Ovary (tissue), 9 donors: ENCODE results near the gene PGAP3. TPM values are rescaled to one million over a fixed set of nuclear protein-coding genes. Genes with fewer than 3 reads are reported as not detected.

Experiments
- DNase-seq, 5 donors: peaks; one replicate each; pipeline ENCODE4 v3.0.0-alpha.2; 2019 to 2020
- H3K27ac ChIP-seq, 2 donors: fragments of 200-600 bp; one replicate each; pipeline versions ENCODE4 v1.5.1 to v1.8.0; 2019 to 2022
- H3K27me3 ChIP-seq: fragments of 200-600 bp; one replicate; pipeline ENCODE4 v1.8.0; 2022
- H3K36me3 ChIP-seq: fragments of 200-600 bp; sonication (generic); one replicate; pipeline ENCODE4 v1.5.1; 2019
- H3K4me1 ChIP-seq: one replicate; pipeline ENCODE4 v1.8.1; 2013; ENCODE audit warnings: mild to moderate bottlenecking, moderate library complexity; ENCODE audit not compliant: insufficient read depth
- H3K4me3 ChIP-seq: fragments of 200-600 bp; sonication (generic); one replicate; pipeline ENCODE4 v1.5.1; 2017
- H3K9me3 ChIP-seq, 2 donors: fragments of 200-600 bp in 1 of 2; sonication (generic) in 1 of 2; one replicate each; pipeline versions ENCODE4 v1.5.1 to v1.8.1; 2013 to 2019; ENCODE audit warnings: mild to moderate bottlenecking in 1 of 2, moderate library complexity in 1 of 2
- CTCF ChIP-seq, 3 donors: fragments of 450-650 bp in 2 of 3; fragments of 200-600 bp in 1 of 3; IDR thresholded peaks; one replicate each; pipeline versions ENCODE4 v1.5.1 to v1.8.0; 2016 to 2022; ENCODE audit warnings: antibody characterized with exemption in 3 of 3, mild to moderate bottlenecking in 1 of 3
- EP300 ChIP-seq: sonication (generic); formaldehyde crosslinking; IDR thresholded peaks from one replicate; pipeline ENCODE4 v1.6.1; 2017; ENCODE audit warnings: antibody characterized with exemption
- POLR2A ChIP-seq: fragments of 450-650 bp; IDR thresholded peaks from one replicate; pipeline ENCODE4 v1.6.1; 2017; ENCODE audit warnings: antibody characterized with exemption, mild to moderate bottlenecking, moderate library complexity
- WGBS, 3 donors: extraction: QIAGEN DNeasy Blood & Tissue Kit in 1 of 3; methylation state at CpG; one replicate each; pipeline versions ENCODE4 v1.1.5 to v1.1.7; 2013 to 2017; 5-methylcytosine and 5-hydroxymethylcytosine counted together
- intact Hi-C, 4 donors: fragments of 100-400 bp; cut with DNase I; formaldehyde crosslinking; loops; one replicate each; pipeline versions ENCODE4 v1.11.0 to v1.15.1; 2022 to 2023
- polyA plus RNA-seq, 2 donors: library from polyadenylated mRNA; stranded (reverse); fragments of 200-250 nt in 1 of 2; fragments of 350-450 nt in 1 of 2; fragmentation: Illumina TruSeq in 1 of 2; extraction: RNeasy Lipid Tissue Mini Kit (QIAGEN cat#74804) in 1 of 2; gene quantifications; one replicate each; pipeline ENCODE4 v1.2.3, GENCODE V29; 2013 to 2014
- total RNA-seq, 7 donors: library from RNA; depleted of rRNA in 2 of 7; stranded (reverse); fragments of >200 nt in 2 of 7; fragmentation: NEBNext Ultra II Directional in 3 of 7; extraction: Animal tissue kit (Norgen Biotek cat#: 25700) in 3 of 7; gene quantifications; one replicate each; pipeline versions ENCODE4 v1.1.0 to v1.2.4, GENCODE V29; 2016 to 2023
- donor health status: DM: no; HTN: no; CAD: no; lungs with moderate emphysema.
- donor health status: DM: no; HTN: no; CAD: no.
- donor health status: Bipolar disorder and iron deficiency.
- donor health status: DM: yes; HTN: yes; CAD: no.
- donor health status: DM: no; HTN: no; CAD: no.
- donor health status: DM: yes; HTN: yes; CAD: no.

Gene PGAP3
- total and polyA plus RNA-seq, 9 donors, result 7.9 to 31.3 (median 19.6) TPM

- H3K4me1 ChIP-seq, result peaks cover 8% of the 10 kb centered on the region
- no peak for TF ChIP-seq CTCF (IDR thresholded peaks at IDR 0.05)
- no peak for TF ChIP-seq EP300
- TF ChIP-seq POLR2A, result no peak
- intact Hi-C loops, result no loop called here
- H3K27ac ChIP-seq, result no peak overlapping the region
- no peak for DNase-seq
- H3K27me3 ChIP-seq, result no peaks in the 10 kb centered on the region
- no peaks in the 10 kb centered on the region for H3K36me3 ChIP-seq
- WGBS, 3 donors, result 65 to 75% (median 71%) methylated on average over 8 of the region's 8 CpGs
- H3K9me3 ChIP-seq, result no peaks in the 10 kb centered on the region
- H3K4me3 ChIP-seq, result no peak overlapping the region
Measured at GRCh38 chr17:39651923-39652586, 35.8 kb downstream of the PGAP3 start.

GRCh38 chr17:39650121-39650579 is 37.7 kb downstream of the PGAP3 start:
- Histone ChIP-seq H3K4me3 (no peak overlapping the region), H3K27ac (no peak overlapping the region), H3K36me3 (no peaks in the 10 kb centered on the region), H3K4me1 (peaks cover 8% of the 10 kb centered on the region), H3K27me3 (no peaks in the 10 kb centered on the region), H3K9me3 (no peaks in the 10 kb centered on the region)
- intact Hi-C loops, result no loop called here
- DNase-seq, result no peak
- 86 to 92% (median 87%) methylated on average over 11 of the region's 11 CpGs for WGBS, 3 donors
- TF ChIP-seq POLR2A (no peak), CTCF (IDR thresholded peaks at IDR 0.05) (no peak), EP300 (no peak)

- no peak for TF ChIP-seq EP300
- no peak for TF ChIP-seq POLR2A
- no peak for TF ChIP-seq CTCF (IDR thresholded peaks at IDR 0.05)
- no peaks in the 10 kb centered on the region for H3K36me3 ChIP-seq
- no peak overlapping the region for H3K27ac ChIP-seq
- no peaks in the 10 kb centered on the region for H3K9me3 ChIP-seq
- H3K4me3 ChIP-seq, result no peak overlapping the region
- H3K4me1 ChIP-seq, result peaks cover 8% of the 10 kb centered on the region
- H3K27me3 ChIP-seq, result no peaks in the 10 kb centered on the region
- 76 to 78% (median 76%) methylated on average over 15 of the region's 15 CpGs for WGBS, 3 donors
- intact Hi-C loops, result no loop called here
- DNase-seq, result no peak
Measured at GRCh38 chr17:39648616-39649366, 39.1 kb downstream of the PGAP3 start.

GRCh38 chr17:39647256-39647655 is 40.6 kb downstream of the PGAP3 start:
- H3K27ac ChIP-seq, result no peak overlapping the region
- 76 to 77% (median 76%) methylated on average over 5 of the region's 5 CpGs for WGBS, 3 donors
- TF ChIP-seq POLR2A, result no peak
- no peak for TF ChIP-seq CTCF (IDR thresholded peaks at IDR 0.05)
- TF ChIP-seq EP300, result no peak
- DNase-seq, result no peak
- H3K27me3 ChIP-seq, result no peaks in the 10 kb centered on the region
- H3K4me3 ChIP-seq, result no peak overlapping the region
- no peaks in the 10 kb centered on the region for H3K36me3 ChIP-seq
- H3K9me3 ChIP-seq, result no peaks in the 10 kb centered on the region
- no peaks in the 10 kb centered on the region for H3K4me1 ChIP-seq
- intact Hi-C loops, result no loop called here
